SK-N-SH (cell line): ENCODE measurements around the gene GPR6. TPM values are rescaled to one million over a fixed set of nuclear protein-coding genes. Genes with fewer than 3 reads are reported as not detected.

Experiments used
- CTCF ChIA-PET: fragments of 300-600, 350-600 bp; formaldehyde crosslinking; extraction: SDS; loops from one replicate; lab custom pipeline; 2021; lab: Yijun Ruan, JAX
- POLR2A ChIA-PET: fragments of 350-600 bp; sonication (Branson Sonifier 250); formaldehyde crosslinking; extraction: SDS; loops from one replicate; lab custom pipeline; 2020; ENCODE audit warnings: antibody characterized with exemption, inconsistent platforms; lab: Yijun Ruan, JAX
- DNase-seq: peaks from one replicate; pipeline ENCODE4 v3.0.0; 2012
- H2AFZ ChIP-seq: fragments of 200-600 bp; sonication (generic); 2 replicates; pipeline ENCODE4 v1.8.1; 2016; ENCODE audit warnings: antibody characterized with exemption, mild to moderate bottlenecking, low read depth
- H3F3A ChIP-seq: fragments of 200-600 bp; sonication (generic); replicated peaks from 2 replicates; pipeline ENCODE3; 2016; ENCODE audit warnings: antibody characterized with exemption, mild to moderate bottlenecking; ENCODE audit not compliant: insufficient read depth
- H3K27ac ChIP-seq, 2 experiments: fragments of 200-500 bp in 1 of 2; fragments of 200-600 bp in 1 of 2; sonication (Bioruptor generic) in 1 of 2; sonication (generic), shearing (Covaris generic) in 1 of 2; 2 replicates each; pipeline versions ENCODE4 v1.5.1 to v1.6.1; 2014 to 2016; ENCODE audit warnings: low read depth in 2 of 2, inconsistent platforms in 1 of 2, low read length in 1 of 2, mild to moderate bottlenecking in 1 of 2, mixed read lengths in 1 of 2
- H3K27me3 ChIP-seq: fragments of 200-600 bp; sonication (generic), shearing (Covaris generic); 2 replicates; pipeline ENCODE4 v1.6.1; 2016; ENCODE audit warnings: mixed run types; ENCODE audit not compliant: insufficient read depth
- H3K36me3 ChIP-seq, 2 experiments: fragments of 200-500 bp in 1 of 2; fragments of 200-600 bp in 1 of 2; sonication (Bioruptor generic) in 1 of 2; sonication (generic) in 1 of 2; replicated peaks in 1 of 2; 2 replicates each; pipeline versions ENCODE3 to v1.5.1; 2014 to 2016; ENCODE audit warnings: low read length in 1 of 2, mild to moderate bottlenecking in 1 of 2; ENCODE audit not compliant: insufficient read depth in 2 of 2, control insufficient read depth in 1 of 2
- H3K4me1 ChIP-seq, 2 experiments: fragments of 200-500 bp in 1 of 2; fragments of 200-600 bp in 1 of 2; sonication (Bioruptor generic) in 1 of 2; sonication (generic), shearing (Covaris generic) in 1 of 2; 2 replicates each; pipeline versions ENCODE4 v1.5.1 to v1.6.1; 2014 to 2016; ENCODE audit warnings: low read depth in 1 of 2, low read length in 1 of 2, mixed run types in 1 of 2; ENCODE audit not compliant: insufficient read depth in 2 of 2, control insufficient read depth in 1 of 2
- H3K4me2 ChIP-seq: fragments of 200-600 bp; sonication (generic), shearing (Covaris generic); 2 replicates; pipeline ENCODE4 v1.6.1; 2017; ENCODE audit warnings: mixed run types
- H3K4me3 ChIP-seq, 2 experiments: fragments of 200-500 bp in 1 of 2; fragments of 200-600 bp in 1 of 2; sonication (Bioruptor generic) in 1 of 2; sonication (generic), shearing (Covaris generic) in 1 of 2; 2 replicates each; pipeline versions ENCODE4 v1.5.1 to v1.8.1; 2014 to 2016; ENCODE audit warnings: low read depth in 2 of 2, inconsistent platforms in 1 of 2, low read length in 1 of 2, mild to moderate bottlenecking in 1 of 2, mixed read lengths in 1 of 2, moderate library complexity in 1 of 2
- H3K79me2 ChIP-seq: fragments of 200-600 bp; sonication (generic); 2 replicates; pipeline ENCODE4 v1.8.1; 2017; ENCODE audit warnings: mild to moderate bottlenecking; ENCODE audit not compliant: insufficient read depth
- H3K9ac ChIP-seq: fragments of 200-600 bp; sonication (generic); 2 replicates; pipeline ENCODE4 v1.6.1; 2017; ENCODE audit warnings: mixed run types
- H3K9me2 ChIP-seq: fragments of 200-600 bp; sonication (generic); 2 replicates; pipeline ENCODE4 v1.6.1; 2017; ENCODE audit warnings: mixed run types
- H3K9me3 ChIP-seq: fragments of 200-600 bp; sonication (generic); 2 replicates; pipeline ENCODE4 v1.6.1; 2017; ENCODE audit warnings: mixed run types, mild to moderate bottlenecking, moderate library complexity
- H4K20me1 ChIP-seq: fragments of 200-600 bp; sonication (generic); 2 replicates; pipeline ENCODE4 v1.6.1; 2017; ENCODE audit warnings: mild to moderate bottlenecking, mixed run types; ENCODE audit not compliant: insufficient read depth
- CHD2 ChIP-seq: fragments of 150-350 bp; IDR thresholded peaks from 2 replicates; pipeline ENCODE4 v1.6.1; 2018; ENCODE audit warnings: low read length; ENCODE audit not compliant: partially characterized antibody
- ELF1 ChIP-seq: IDR thresholded peaks from 2 replicates; pipeline ENCODE4 v1.4.0; 2012
- EP300 ChIP-seq, 2 experiments: IDR thresholded peaks; 2 replicates each; pipeline versions ENCODE4 v1.4.0 to v1.6.1; 2012; ENCODE audit warnings: borderline replicate concordance in 1 of 2, low read depth in 1 of 2, low read length in 1 of 2
- EZH2phosphoT487 ChIP-seq: fragments of 200-600 bp; sonication (generic); IDR thresholded peaks from 2 replicates; pipeline ENCODE4 v1.6.1; 2017; ENCODE audit warnings: low read depth, mixed run types, mild to moderate bottlenecking, antibody characterized with exemption, moderate library complexity, borderline replicate concordance
- GATA2 ChIP-seq: sonication (generic); formaldehyde crosslinking; IDR thresholded peaks from 2 replicates; pipeline ENCODE4 v1.5.0; 2020; ENCODE audit warnings: mild to moderate bottlenecking, missing genetic modification reagents
- JUND ChIP-seq: IDR thresholded peaks from 2 replicates; pipeline ENCODE4 v1.4.0; 2012
- NFIC ChIP-seq: IDR thresholded peaks from 2 replicates; pipeline ENCODE4 v1.4.0; 2012; ENCODE audit warnings: borderline replicate concordance
- RCOR1 ChIP-seq: fragments of 150-350 bp; IDR thresholded peaks from 2 replicates; pipeline ENCODE4 v1.6.1; 2017; ENCODE audit warnings: antibody characterized with exemption, low read length
- RXRA ChIP-seq: IDR thresholded peaks from 2 replicates; pipeline ENCODE4 v1.4.0; 2012; ENCODE audit warnings: low read depth, mild to moderate bottlenecking, borderline replicate concordance
- SMC3 ChIP-seq: IDR thresholded peaks from 2 replicates; pipeline ENCODE4 v1.6.1; 2012; ENCODE audit warnings: low read depth, low read length, improper control_type of control experiment
- TAF1 ChIP-seq: IDR thresholded peaks from 2 replicates; pipeline ENCODE4 v1.6.1; 2012; ENCODE audit warnings: low read depth, mild to moderate bottlenecking, low read length, moderate library complexity, borderline replicate concordance
- TCF12 ChIP-seq: IDR thresholded peaks from 2 replicates; pipeline ENCODE4 v1.4.0; 2012
- YY1 ChIP-seq: IDR thresholded peaks from 2 replicates; pipeline ENCODE4 v1.4.0; 2012; ENCODE audit warnings: low read depth, mild to moderate bottlenecking
- WGBS: methylation state at CpG from one replicate; pipeline ENCODE4 v1.1.6; 2017; ENCODE audit warnings: low lambda C conversion rate; 5-methylcytosine and 5-hydroxymethylcytosine counted together
- polyA plus RNA-seq, 3 experiments: library from polyadenylated mRNA; depleted of rRNA; stranded (reverse); fragments of >200 nt; gene quantifications; 2 replicates each; pipeline ENCODE4 v1.2.3, GENCODE V29; 2012
- TF ChIP-seq, protein P1 (sequence below): fragments of 150-350 bp; IDR thresholded peaks from 2 replicates; pipeline ENCODE4 v1.6.1; 2017; ENCODE audit warnings: antibody characterized with exemption, low read length, low read depth, borderline replicate concordance
- TF ChIP-seq, protein P2 (sequence below): IDR thresholded peaks from 2 replicates; pipeline ENCODE4 v1.6.1; 2012; ENCODE audit warnings: mild to moderate bottlenecking, low read depth, low read length, moderate library complexity

Gene GPR6
- polyA plus RNA-seq, 1 of the 3 experiments (the other 2 are of a cell fraction): not detected

DNA sequence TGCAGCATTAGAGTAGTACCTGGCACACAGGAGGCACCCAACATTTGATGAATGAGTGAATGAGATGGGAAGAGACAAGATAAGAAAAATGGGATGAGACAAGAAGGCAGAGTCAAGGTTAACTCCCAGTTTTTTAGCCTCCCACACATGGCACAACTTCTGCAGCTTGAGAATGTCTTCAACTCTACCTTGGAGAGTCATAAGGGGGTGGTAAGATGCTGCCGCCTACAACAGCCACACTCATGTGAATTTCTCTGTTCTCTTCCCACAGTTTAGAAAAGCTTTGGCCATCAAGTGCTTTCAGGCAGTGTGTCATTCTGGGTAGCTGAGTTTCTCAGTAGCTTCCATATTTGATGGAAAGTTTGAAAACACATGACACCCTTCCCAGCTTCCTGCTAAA is 19.5 kb upstream of the GPR6 start (continued):
- TF ChIP-seq, protein P1, sequence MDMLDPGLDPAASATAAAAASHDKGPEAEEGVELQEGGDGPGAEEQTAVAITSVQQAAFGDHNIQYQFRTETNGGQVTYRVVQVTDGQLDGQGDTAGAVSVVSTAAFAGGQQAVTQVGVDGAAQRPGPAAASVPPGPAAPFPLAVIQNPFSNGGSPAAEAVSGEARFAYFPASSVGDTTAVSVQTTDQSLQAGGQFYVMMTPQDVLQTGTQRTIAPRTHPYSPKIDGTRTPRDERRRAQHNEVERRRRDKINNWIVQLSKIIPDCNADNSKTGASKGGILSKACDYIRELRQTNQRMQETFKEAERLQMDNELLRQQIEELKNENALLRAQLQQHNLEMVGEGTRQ: no peak
- TF ChIP-seq JUND: no peak
- TF ChIP-seq YY1: no peak
- no peak for TF ChIP-seq EZH2phosphoT487
- no peak for TF ChIP-seq RCOR1
- TF ChIP-seq, protein P2, sequence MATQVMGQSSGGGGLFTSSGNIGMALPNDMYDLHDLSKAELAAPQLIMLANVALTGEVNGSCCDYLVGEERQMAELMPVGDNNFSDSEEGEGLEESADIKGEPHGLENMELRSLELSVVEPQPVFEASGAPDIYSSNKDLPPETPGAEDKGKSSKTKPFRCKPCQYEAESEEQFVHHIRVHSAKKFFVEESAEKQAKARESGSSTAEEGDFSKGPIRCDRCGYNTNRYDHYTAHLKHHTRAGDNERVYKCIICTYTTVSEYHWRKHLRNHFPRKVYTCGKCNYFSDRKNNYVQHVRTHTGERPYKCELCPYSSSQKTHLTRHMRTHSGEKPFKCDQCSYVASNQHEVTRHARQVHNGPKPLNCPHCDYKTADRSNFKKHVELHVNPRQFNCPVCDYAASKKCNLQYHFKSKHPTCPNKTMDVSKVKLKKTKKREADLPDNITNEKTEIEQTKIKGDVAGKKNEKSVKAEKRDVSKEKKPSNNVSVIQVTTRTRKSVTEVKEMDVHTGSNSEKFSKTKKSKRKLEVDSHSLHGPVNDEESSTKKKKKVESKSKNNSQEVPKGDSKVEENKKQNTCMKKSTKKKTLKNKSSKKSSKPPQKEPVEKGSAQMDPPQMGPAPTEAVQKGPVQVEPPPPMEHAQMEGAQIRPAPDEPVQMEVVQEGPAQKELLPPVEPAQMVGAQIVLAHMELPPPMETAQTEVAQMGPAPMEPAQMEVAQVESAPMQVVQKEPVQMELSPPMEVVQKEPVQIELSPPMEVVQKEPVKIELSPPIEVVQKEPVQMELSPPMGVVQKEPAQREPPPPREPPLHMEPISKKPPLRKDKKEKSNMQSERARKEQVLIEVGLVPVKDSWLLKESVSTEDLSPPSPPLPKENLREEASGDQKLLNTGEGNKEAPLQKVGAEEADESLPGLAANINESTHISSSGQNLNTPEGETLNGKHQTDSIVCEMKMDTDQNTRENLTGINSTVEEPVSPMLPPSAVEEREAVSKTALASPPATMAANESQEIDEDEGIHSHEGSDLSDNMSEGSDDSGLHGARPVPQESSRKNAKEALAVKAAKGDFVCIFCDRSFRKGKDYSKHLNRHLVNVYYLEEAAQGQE: no peak
- no peak for TF ChIP-seq NFIC
- TF ChIP-seq, all 33 proteins: peak for 0

DNA sequence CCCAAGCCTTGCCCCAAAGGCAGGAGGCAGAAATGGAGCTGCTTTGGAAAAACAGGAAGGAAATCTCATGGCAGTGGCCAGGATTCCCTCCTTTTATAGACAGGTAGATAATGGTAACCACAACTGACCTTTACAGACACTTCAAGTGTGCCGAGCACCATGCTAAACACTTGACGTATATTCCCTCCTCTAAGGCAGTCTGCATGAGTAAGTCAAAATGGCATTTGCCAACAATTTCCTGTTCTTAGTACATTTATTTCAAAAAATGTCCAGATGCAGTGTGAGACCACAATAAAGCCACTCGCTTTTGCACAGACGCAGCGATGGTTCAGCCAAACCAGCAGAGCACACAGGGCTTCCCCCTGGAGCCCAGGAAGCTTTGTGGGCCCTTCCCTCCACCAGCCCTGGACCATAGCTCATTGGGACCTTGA is 16.5 kb upstream of the GPR6 start:
- TF ChIP-seq EP300 (IDR thresholded peaks at IDR 0.05; ENCODE audit: borderline replicate concordance in 1 of 2, low read depth in 1 of 2, low read length in 1 of 2) (no peak), TAF1 (no peak), CHD2 (no peak), ELF1 (no peak), SMC3 (no peak), RXRA (no peak), TCF12 (no peak), GATA2 (CRISPR knock-in tag) (no peak)
- TF ChIP-seq, protein P2: no peak
- TF ChIP-seq, protein P1: no peak
- ChIA-PET POLR2A (no interaction called here), CTCF (interaction anchor here (0.6 to 1.1 kb wide), 2 partner anchors 78 to 1182 kb away, joined by 3 read pairs; no protein-coding TSS in a partner anchor)
- H3K4me3 ChIP-seq: 0 out of 4 replicates have a peak overlapping the region, but pooled peaks of 1 of the 2 experiments have one; percentile 16
- no peak overlapping the region for H2AFZ ChIP-seq
- no peak overlapping the region for H3K4me2 ChIP-seq
- no peaks in the 10 kb centered on the region for H3F3A ChIP-seq
- H3K4me1 ChIP-seq: peaks cover 0 to 4% of the 10 kb centered on the region in 2 experiments; a peak in 1 of 4 replicates
- H3K9me2 ChIP-seq: no peaks in the 10 kb centered on the region
- no peak overlapping the region for H3K9ac ChIP-seq
- no peaks in the 10 kb centered on the region for H3K27me3 ChIP-seq
- no peak for DNase-seq
- 72% methylated on average over 5 of the region's 5 CpGs for WGBS
- H4K20me1 ChIP-seq: no peaks in the 10 kb centered on the region
- H3K27ac ChIP-seq: no peak overlapping the region
- H3K36me3 ChIP-seq: no peaks in the 10 kb centered on the region
- H3K79me2 ChIP-seq: no peaks in the 10 kb centered on the region
- H3K9me3 ChIP-seq: no peaks in the 10 kb centered on the region
